ENCODE measurements around the gene MYCN.

MYCN gene

DNA sequence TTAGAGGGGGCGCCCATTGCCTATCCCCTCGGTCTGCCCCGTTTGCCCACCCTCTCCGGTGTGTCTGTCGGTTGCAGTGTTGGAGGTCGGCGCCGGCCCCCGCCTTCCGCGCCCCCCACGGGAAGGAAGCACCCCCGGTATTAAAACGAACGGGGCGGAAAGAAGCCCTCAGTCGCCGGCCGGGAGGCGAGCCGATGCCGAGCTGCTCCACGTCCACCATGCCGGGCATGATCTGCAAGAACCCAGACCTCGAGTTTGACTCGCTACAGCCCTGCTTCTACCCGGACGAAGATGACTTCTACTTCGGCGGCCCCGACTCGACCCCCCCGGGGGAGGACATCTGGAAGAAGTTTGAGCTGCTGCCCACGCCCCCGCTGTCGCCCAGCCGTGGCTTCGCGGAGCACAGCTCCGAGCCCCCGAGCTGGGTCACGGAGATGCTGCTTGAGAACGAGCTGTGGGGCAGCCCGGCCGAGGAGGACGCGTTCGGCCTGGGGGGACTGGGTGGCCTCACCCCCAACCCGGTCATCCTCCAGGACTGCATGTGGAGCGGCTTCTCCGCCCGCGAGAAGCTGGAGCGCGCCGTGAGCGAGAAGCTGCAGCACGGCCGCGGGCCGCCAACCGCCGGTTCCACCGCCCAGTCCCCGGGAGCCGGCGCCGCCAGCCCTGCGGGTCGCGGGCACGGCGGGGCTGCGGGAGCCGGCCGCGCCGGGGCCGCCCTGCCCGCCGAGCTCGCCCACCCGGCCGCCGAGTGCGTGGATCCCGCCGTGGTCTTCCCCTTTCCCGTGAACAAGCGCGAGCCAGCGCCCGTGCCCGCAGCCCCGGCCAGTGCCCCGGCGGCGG lies 1.7 kb downstream of the MYCN start:
- peak overlapping the region in 8 of 11 experiments; percentile 8 to 52 (median 20); a peak in 9 of 22 replicates for H3K27ac ChIP-seq

DNA sequence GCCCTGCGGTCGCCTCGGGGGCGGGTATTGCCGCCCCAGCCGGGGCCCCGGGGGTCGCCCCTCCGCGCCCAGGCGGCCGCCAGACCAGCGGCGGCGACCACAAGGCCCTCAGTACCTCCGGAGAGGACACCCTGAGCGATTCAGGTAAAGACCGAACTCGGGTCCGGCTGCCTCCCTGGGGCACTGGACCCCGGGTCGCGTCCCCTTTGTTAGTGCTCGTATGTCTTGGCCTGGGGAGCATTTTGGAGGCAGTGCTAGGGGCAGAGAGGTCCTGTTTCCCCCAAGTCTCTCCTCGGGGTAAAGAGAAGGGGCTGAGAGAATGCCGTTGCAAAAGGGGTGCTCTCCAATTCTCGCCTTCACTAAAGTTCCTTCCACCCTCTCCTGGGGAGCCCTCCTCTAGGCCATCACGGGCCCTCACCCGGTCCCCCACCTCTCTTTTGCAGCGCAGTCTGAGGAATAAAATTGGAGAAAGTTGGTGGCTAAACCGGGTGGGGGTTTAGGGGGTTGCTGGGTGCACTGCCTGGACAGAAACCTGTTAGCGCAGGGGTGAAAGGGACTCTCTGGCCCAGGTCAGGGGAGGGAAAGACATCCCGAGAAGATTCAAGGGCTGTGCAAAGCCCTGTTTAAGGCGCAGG lies 2.5 kb downstream of the MYCN start:
- Histone ChIP-seq H3K4me2 (peak overlapping the region; percentile 97 to 100 (median 100)), H3K4me3 (peak overlapping the region; percentile 58 to 72 (median 66)), H3K27me3 (peaks cover 33 to 53% (median 40%) of the 10 kb centered on the region in 11 experiments), H4K20me1 (peaks cover 0 to 32% (median 26%) of the 10 kb centered on the region in 11 experiments; a peak in 13 of 22 replicates), H3K4me1 (peaks cover 20 to 50% (median 44%) of the 10 kb centered on the region in 10 experiments), H3K9me3 (replicated peaks in 1 of 11) (no peaks in the 10 kb centered on the region), H3K27ac (peak overlapping the region in 7 of 11 experiments; percentile 8 to 52 (median 21); a peak in 7 of 22 replicates), H3K36me3 (peaks cover 0 to 13% (median 0%) of the 10 kb centered on the region in 11 experiments; a peak in 3 of 22 replicates), H3K9ac (peak overlapping the region; percentile 52 to 76 (median 70); a peak in 21 of 22 replicates)
- TF ChIP-seq Cebpa-rat (IDR thresholded peaks at IDR 0.05) = no peak

More for the DNA sequence above, 1.7 kb downstream of the MYCN start:
- TF ChIP-seq Cebpa-rat (IDR thresholded peaks at IDR 0.05) = no peak
- Histone ChIP-seq H4K20me1 (peaks cover 0 to 32% (median 26%) of the 10 kb centered on the region in 11 experiments; a peak in 13 of 22 replicates), H3K36me3 (peaks cover 0 to 13% (median 0%) of the 10 kb centered on the region in 11 experiments; a peak in 3 of 22 replicates), H3K4me3 (peak overlapping the region; percentile 58 to 72 (median 66)), H3K9me3 (replicated peaks in 1 of 11) (no peaks in the 10 kb centered on the region), H3K4me1 (peaks cover 20 to 50% (median 44%) of the 10 kb centered on the region in 10 experiments), H3K9ac (peak overlapping the region; percentile 52 to 76 (median 70); a peak in 21 of 22 replicates), H3K4me2 (peak overlapping the region; percentile 97 to 100 (median 100)), H3K27me3 (peaks cover 33 to 53% (median 40%) of the 10 kb centered on the region in 11 experiments)

DNA sequence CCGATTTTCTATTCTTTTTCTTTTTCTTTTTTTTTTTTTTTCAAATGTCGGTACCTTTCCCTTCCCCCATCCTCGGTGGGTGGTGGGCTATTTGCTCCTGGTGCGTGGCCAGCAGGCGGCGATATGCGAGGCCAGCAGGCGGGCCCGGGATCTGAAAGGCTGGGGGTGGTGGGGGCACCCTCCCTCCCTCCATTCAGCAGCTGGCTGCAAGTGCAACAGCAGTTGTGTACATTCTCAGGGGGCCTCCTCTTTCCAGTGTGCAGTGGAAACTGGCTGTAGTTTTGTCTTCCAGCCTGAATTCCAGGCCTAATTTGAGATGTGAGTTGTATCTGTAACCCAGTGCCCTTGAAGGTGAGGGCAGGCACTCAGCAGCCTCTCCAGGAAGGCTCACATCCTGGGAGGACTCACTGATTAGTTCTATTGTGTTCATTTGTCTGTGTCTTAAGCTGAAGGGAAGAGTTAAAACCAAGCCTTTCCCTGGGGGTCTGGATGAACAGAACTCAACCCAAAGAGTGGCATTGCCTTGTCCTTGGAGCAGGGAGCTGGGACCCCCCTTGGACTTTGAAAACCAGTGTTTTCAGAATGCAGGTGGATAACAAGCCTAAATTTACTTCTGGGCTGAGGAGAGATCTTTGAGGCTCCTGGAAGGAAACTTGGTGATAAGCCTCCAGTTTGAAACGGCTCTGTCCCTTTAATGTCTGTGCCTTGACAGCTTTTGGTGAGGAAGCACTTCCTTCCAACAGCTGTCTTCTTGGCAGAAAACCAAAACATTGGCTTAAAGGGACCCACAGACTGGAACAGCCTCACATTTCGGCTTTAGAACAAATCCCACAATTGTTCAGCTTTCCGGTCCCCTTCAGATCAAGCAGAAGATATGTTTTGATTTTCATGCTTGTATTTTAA lies 3.3 kb downstream of the MYCN start:
- peaks cover 0 to 32% (median 26%) of the 10 kb centered on the region in 11 experiments; a peak in 13 of 22 replicates for H4K20me1 ChIP-seq
- peak overlapping the region in 5 of 11 experiments; percentile 16 to 76 (median 74); a peak in 6 of 22 replicates for H3K9ac ChIP-seq
- H3K4me3 ChIP-seq = peak overlapping the region; percentile 58 to 72 (median 66); a peak in 14 of 20 replicates
- H3K4me1 ChIP-seq = peaks cover 20 to 50% (median 44%) of the 10 kb centered on the region in 10 experiments
- H3K4me2 ChIP-seq = peak overlapping the region; percentile 97 to 100 (median 100)
- peaks cover 33 to 51% (median 40%) of the 10 kb centered on the region in 11 experiments for H3K27me3 ChIP-seq
- H3K36me3 ChIP-seq = peaks cover 0 to 13% (median 0%) of the 10 kb centered on the region in 11 experiments; a peak in 3 of 22 replicates
- no peaks in the 10 kb centered on the region for H3K9me3 ChIP-seq (replicated peaks in 1 of 11)
- H3K27ac ChIP-seq = no peak overlapping the region
- no peak for TF ChIP-seq Cebpa-rat (IDR thresholded peaks at IDR 0.05)

DNA sequence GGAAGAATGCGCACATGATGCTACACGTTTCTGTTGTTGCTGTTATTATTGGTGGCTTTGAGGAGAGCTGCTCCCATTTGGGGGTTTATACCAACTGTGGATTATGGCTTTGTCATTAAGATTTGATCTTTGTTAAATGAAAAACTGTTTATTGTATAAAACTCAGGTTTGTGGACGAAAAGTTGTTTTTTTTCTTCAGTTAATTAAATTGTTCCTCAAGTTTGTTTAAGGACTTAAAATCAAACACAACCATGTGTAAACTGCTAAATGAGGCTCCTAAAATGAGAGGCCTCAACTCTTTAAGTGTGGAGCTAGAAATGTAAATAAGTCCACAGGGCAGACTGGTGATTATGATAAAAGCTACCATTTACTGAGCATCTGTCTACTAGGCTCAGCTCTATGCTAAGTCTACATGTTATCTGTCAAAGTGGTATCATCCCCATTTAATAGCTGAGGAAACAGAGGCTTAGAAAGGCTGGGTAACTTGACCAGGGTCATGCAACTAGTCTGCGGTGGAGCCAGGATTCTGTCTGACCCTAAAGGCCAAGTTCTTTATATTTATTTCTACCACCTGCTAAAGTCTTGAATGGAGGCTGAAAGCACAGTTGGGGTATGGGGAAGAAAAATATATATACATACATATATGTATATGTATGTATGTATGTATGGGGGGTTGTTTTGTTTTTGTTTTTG lies 4.1 kb downstream of the MYCN start:
- H3K36me3 ChIP-seq = peaks cover 0 to 13% (median 0%) of the 10 kb centered on the region in 11 experiments; a peak in 3 of 22 replicates
- peak overlapping the region; percentile 97 to 100 (median 100) for H3K4me2 ChIP-seq
- no peaks in the 10 kb centered on the region for H3K9me3 ChIP-seq (replicated peaks in 1 of 11)
- peaks cover 0 to 32% (median 26%) of the 10 kb centered on the region in 11 experiments; a peak in 13 of 22 replicates for H4K20me1 ChIP-seq
- H3K9ac ChIP-seq = peak overlapping the region in 1 of 11 experiments; percentile 16; a peak in 1 of 22 replicates
- H3K4me1 ChIP-seq = peaks cover 20 to 46% (median 40%) of the 10 kb centered on the region in 10 experiments
- TF ChIP-seq Cebpa-rat (IDR thresholded peaks at IDR 0.05) = no peak
- H3K4me3 ChIP-seq = peak overlapping the region in 3 of 10 experiments; percentile 66 to 70 (median 69); a peak in 3 of 20 replicates
- H3K27me3 ChIP-seq = peaks cover 33 to 43% (median 39%) of the 10 kb centered on the region in 11 experiments
- H3K27ac ChIP-seq = no peak overlapping the region

DNA sequence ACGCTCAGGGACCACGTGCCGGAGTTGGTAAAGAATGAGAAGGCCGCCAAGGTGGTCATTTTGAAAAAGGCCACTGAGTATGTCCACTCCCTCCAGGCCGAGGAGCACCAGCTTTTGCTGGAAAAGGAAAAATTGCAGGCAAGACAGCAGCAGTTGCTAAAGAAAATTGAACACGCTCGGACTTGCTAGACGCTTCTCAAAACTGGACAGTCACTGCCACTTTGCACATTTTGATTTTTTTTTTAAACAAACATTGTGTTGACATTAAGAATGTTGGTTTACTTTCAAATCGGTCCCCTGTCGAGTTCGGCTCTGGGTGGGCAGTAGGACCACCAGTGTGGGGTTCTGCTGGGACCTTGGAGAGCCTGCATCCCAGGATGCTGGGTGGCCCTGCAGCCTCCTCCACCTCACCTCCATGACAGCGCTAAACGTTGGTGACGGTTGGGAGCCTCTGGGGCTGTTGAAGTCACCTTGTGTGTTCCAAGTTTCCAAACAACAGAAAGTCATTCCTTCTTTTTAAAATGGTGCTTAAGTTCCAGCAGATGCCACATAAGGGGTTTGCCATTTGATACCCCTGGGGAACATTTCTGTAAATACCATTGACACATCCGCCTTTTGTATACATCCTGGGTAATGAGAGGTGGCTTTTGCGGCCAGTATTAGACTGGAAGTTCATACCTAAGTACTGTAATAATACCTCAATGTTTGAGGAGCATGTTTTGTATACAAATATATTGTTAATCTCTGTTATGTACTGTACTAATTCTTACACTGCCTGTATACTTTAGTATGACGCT lies 5.8 kb downstream of the MYCN start:
- peaks cover 19 to 29% (median 26%) of the 10 kb centered on the region in 11 experiments for H3K27me3 ChIP-seq
- peaks cover 0 to 26% (median 21%) of the 10 kb centered on the region in 11 experiments; a peak in 13 of 22 replicates for H4K20me1 ChIP-seq
- no peak overlapping the region for H3K4me2 ChIP-seq
- H3K27ac ChIP-seq = no peak overlapping the region
- H3K9ac ChIP-seq = no peak overlapping the region
- H3K36me3 ChIP-seq = peaks cover 0 to 13% (median 0%) of the 10 kb centered on the region in 11 experiments; a peak in 3 of 22 replicates
- H3K4me1 ChIP-seq = peaks cover 20 to 35% (median 33%) of the 10 kb centered on the region in 10 experiments
- no peaks in the 10 kb centered on the region for H3K9me3 ChIP-seq (replicated peaks in 1 of 11)
- H3K4me3 ChIP-seq = no peak overlapping the region
- TF ChIP-seq Cebpa-rat (IDR thresholded peaks at IDR 0.05) = no peak

DNA sequence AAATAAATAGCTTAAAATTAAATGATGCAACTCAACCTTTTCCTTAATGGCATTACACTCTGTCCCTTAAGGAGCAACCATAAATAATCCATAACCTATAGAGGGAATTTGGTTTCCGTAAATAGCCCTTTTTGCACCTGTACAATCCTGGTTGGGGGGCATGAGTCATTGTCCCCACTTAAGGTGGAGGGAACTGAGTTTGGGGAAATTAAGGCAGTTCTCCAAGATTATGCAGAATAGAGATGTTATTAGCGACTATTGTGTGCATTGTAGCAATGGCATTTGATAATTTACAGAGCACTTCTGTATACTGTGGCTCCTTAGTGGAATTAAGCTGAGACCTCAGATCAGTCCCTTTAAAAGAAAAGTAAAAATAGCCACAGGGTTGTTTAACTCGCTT lies 6.6 kb downstream of the MYCN start:
- Histone ChIP-seq H3K27ac (no peak overlapping the region), H3K9ac (no peak overlapping the region), H3K9me3 (replicated peaks in 1 of 11) (no peaks in the 10 kb centered on the region), H3K27me3 (peaks cover 11 to 20% (median 18%) of the 10 kb centered on the region in 11 experiments), H3K4me2 (no peak overlapping the region), H3K36me3 (peaks cover 0 to 13% (median 0%) of the 10 kb centered on the region in 11 experiments; a peak in 3 of 22 replicates), H3K4me1 (peaks cover 20 to 28% (median 26%) of the 10 kb centered on the region in 10 experiments), H4K20me1 (peaks cover 0 to 20% (median 18%) of the 10 kb centered on the region in 11 experiments; a peak in 12 of 22 replicates), H3K4me3 (no peak overlapping the region)
- no peak for TF ChIP-seq Cebpa-rat (IDR thresholded peaks at IDR 0.05)

DNA sequence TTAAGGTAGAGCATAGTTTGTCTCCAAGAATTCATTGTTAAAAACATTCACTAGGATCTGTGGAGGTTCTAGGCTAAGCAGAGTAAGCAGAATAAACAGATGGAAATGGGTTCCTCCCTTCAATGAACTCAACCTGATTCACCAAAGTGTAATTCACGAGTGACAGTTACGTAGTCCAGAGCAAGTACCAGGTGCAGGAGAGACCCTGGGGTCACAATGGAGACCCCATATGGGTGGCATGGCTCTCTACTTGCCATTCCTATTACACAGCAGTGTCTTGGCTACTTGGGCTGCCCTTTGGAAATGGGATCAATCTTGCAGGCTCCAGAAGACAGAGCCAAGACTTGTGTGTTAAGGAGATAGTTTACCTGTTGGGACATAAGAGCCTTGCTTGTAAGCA lies 7.1 kb downstream of the MYCN start:
- no peak overlapping the region for H3K27ac ChIP-seq
- no peak overlapping the region for H3K4me2 ChIP-seq
- TF ChIP-seq Cebpa-rat (IDR thresholded peaks at IDR 0.05) = no peak

More for the DNA sequence above, 7.1 kb downstream of the MYCN start:
- Histone ChIP-seq H4K20me1 (peaks cover 0 to 16% (median 13%) of the 10 kb centered on the region in 11 experiments; a peak in 12 of 22 replicates), H3K4me1 (peaks cover 18 to 24% (median 22%) of the 10 kb centered on the region in 10 experiments), H3K9ac (no peak overlapping the region), H3K9me3 (replicated peaks in 1 of 11) (no peaks in the 10 kb centered on the region), H3K4me3 (no peak overlapping the region), H3K27me3 (peaks cover 7 to 16% (median 13%) of the 10 kb centered on the region in 11 experiments), H3K36me3 (peaks cover 0 to 13% (median 0%) of the 10 kb centered on the region in 11 experiments; a peak in 3 of 22 replicates)
